Measurements from ENCODE around the gene CDHR5.

DNA sequence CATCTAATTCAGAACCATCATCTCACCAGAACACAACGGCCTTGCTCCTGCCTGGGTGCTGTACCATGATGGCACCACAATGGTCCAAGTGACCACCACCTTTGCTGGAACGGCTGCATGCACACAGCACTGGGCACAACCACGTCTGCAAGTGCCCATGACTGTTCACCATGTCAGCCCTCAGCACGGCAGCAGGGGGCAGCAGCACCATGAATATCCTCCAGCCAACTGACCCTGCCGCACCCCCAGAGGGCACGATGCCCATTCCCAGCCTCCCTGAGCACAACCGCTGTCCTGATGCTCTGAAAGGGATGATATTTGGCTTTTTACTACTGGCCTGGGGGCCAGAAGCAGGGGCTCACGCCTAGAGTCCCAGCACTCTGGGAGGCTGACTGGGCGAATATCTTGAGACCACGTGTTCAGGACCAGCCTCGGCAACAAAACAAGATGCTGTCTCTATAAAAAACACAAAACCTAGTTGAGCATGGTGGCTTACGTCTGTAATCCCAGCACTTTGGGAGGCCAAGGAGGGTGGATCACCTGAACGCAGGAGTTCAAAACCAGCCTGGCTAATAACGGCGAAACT, 38.0 kb upstream of the CDHR5 start:
- no peak for TF ChIP-seq GATA2 (IDR thresholded peaks at IDR 0.05; ENCODE audit: low read depth, low read length)
- no peak for TF ChIP-seq GATA3 (IDR thresholded peaks at IDR 0.05; ENCODE audit: low read depth, low read length)

Data from SH-SY5Y (cell line).